Midbrain (tissue), 1 donor: ENCODE measurements around the gene LZIC.
"Not testable (repeated sequence)": the region's sequence is repeated elsewhere in the genome, so short reads cannot be mapped to it uniquely, and the experiment has no call there.

Source experiments
- DNase-seq: peaks from one replicate; lab custom pipeline; 2025; lab: John Stamatoyannopoulos, UW

Gene LZIC

DNA sequence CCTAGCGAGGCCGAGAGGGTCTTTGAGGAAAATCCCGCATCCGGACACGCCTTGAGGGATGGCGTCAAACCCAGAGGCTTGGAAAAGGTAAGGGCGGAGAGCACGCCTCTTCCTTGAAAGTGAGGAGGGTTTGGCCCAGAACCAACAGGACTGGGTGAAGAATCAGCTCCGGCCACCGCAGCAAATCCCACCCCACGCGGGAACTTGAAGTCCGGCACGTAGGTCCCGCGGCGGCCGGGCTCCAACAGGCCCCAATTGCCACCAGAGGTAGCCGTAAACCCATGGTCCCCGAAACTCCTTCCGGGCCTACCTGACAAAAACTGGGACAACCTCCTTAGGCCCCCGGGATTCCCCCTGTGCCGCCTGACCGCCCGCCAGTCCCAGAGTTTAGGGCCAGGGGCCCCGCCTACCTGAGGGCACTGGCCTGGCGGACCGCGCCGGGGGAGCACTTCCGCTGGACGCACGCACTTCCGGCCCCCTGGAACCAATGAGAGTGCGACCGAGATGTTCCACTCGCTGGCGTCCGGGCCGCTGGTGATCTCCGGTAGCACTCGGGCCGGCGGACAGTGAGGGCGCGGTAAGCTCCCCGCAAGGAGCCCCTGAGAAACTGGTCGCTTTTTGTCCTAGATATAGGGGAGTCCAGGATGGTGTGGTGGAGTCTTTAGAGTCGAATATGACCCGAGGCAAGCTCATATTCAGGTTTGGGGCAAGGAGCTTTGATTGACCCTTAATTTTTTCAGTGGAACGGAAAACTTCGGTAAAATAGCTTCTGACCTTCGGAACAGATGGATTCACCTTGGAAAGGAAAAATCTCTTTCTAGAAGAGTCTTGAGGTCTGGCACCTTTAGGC is at the start of gene LZIC, which contains the start of gene NMNAT1:
Gene LZIC (minus strand): TSS at position 453 of the 850 bp plus-strand sequence. CDS start 6,772 bp downstream, outside the sequence.
Gene NMNAT1 (plus strand): TSS at position 537 of the 850 bp plus-strand sequence. CDS start 28,599 bp downstream, outside the sequence.
- DNase-seq: peak; percentile 93

DNA sequence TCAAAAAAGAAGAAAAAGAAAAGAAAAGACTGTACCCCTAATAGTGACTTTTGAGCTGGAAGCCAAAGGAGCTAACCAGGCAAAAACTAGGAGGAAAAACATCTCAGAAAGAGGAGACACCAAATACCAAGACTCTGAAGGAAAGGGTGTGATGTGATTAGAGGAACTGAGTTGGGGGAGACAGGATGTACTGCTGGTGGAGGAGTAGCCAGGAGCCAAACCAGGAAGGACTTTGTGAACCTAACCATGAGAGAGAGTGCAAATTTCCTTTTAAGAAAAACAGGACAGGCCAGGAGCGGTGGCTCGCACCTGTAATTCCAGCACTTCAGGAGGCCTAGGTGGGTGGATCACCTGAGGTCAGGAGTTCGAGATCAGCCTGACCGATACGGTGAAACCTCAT is 49.7 kb upstream of the LZIC start:
- no peak for DNase-seq

DNA sequence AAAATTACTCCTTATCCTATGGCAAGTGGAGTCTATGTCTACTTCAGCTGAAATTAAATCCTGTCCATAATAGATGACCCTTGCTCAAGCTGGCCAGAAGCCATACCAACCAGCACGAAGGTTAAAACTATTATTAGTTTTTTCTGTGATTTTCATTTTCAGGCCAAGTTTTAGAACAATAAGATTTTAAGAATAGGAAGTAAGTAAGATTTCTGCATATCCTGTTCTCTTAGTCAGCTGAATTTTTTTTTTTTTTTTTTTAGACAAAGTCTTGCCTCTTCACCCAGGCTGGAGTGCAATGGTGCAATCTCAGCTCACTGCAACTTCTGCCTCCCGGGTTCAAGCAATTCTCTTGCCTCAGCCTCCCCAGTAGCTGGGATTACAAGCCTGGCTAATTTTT is 47.8 kb upstream of the LZIC start:
- no peak for DNase-seq

DNA sequence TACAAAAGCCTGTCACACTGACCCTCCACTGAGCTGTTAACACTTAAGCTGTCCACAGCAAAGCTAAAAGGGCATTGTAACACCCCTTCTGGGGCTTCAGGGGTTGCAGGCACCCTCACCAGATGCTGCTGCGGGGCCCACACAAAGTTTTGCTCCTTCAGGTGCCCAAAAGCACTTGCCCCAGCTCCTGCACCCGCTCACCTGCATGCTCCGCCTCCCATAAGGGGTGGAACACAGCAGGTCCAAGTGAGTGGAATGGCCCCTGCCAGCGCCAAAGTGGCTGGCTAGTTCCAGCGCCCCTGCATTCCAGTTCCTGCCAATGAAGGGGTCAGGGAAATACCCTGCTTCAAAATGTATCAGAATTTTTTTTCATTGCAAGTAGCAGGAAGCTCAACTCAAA is 46.6 kb upstream of the LZIC start:
- DNase-seq: no peak

DNA sequence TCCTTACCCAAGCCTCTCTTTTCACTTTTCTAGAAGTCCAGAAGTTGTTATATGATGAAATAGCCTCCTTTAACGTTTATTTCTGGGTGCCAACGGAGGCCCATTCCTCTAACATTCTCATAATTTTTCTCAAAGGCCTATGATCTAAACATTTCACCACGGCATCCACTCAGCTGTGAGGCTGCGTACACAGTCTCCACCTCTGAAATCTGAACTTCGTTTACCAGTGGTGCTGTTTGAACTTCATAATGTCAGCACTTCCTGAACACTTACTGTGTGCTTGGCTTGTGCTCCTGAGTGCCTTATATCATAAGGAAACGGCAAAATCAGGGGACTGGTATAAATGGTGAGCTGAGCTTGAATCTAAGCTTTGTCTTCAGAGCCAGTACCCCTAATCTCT is 41.8 kb upstream of the LZIC start:
- no peak for DNase-seq

DNA sequence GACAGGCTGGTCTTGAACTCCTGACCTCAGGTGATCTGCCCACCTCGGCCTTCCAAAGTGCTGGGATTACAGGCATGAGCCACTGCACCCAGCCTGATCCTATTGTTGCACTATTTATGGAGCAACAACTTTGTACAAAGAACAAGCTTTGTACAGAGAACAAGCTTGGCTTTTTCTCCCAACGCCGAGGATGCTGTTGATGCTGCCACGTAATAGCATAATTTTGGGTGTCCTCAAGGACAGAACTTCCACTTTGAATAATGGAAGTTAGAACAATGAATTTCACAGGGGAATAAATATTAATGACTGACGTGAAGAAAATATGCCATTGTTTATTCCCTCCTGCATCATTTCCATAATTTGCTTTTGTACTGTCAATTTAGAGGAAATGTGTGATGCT is 41.1 kb upstream of the LZIC start:
- peak; percentile 31 for DNase-seq

DNA sequence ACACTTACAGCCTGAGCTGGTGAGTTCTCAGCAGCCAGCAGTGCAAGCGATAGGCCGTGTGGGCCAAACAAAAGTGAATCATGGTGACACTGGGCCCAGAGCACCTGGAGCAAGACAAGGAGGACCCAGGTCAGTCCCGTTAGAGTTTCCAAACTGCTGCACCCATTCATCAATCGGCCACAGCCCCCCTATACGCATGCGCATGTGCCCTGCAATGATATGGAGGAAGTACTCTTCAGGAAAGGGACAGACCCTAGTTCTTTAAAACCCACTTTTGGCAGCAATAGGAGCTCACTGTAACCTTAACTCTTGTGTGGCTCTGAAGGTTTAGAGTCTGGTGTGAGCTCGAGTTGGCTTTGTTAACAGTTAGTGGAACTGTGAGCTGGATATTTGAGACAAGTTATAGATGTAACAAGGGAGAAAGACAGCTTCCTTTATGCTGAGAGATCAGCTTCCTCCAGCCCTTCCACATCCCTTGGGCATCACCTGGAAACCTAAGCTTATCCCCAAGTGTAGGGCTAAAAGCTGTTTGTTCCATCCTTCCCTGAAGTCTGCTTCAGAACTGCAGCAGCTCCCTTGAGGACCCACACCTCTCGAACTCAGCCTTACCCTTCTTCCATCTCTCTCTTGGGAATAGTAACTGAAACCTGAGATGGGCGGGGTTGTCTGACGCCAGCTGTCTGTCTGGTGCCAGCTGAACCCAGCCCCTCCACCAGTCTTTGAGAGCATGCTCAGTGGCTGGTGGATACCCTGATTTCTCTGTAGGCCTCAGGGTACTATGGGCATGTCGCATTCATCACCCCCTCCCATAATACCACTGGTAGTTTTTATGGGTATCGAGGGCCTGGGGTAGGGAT is 17.7 kb upstream of the LZIC start:
- DNase-seq: no peak

DNA sequence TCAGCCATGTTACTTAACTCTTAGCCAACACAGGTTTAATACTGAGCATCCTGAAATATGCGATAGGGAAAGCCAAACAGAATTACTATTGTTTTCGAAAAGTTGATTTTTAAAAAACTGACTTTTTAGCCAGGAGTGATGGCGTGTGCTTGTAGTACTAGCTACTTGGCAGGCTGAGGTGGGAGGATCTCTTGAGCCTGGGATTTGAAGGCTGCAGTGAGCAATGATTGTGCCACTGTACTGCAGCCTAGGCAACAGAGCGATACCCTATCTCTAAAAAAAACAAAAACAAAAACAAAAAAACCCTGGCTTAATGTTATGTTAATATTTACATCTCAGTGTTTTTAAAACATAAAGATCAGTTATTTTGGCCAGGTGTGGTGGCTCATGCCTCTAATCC is 16.8 kb upstream of the LZIC start:
- no peak for DNase-seq

DNA sequence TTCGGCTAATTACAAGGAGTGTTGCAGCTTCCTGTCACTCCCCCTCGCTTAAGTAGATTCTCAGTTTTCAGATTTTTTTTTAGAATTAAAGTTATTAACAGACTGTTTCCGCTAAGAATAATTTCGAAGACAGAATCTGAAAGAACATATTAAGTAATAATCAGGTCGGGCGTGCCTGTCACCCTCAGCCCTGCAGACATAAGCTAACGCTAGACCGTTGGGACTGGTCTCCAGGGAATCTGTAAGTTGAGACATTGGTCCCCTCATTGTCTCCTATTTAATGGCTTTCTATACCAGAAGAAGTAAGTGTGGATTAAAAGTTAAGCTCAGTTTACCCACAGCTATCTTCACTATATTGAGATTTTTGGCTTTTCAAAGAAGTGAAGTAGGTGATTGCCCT is 14.5 kb upstream of the LZIC start:
- no peak for DNase-seq

DNA sequence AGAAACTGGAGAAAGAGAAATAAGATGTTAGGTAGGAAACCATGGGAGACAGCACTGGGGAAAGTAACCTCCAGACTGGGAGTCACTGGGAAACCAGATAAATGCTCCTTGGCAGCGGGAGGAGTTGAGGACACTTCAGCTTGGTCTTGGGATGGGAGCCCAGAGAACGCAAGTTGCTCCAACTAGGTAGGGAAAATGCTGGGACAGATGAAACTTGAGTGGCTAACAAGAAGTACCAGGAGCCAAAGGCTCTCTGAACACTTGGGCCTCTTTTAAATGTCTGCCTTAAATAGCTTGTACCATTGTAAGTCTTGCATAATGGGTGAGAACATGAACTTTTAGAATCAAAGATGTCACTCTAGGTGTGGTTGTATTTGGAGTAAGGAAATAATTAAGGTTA is 3.1 kb upstream of the LZIC start:
- DNase-seq: no peak

DNA sequence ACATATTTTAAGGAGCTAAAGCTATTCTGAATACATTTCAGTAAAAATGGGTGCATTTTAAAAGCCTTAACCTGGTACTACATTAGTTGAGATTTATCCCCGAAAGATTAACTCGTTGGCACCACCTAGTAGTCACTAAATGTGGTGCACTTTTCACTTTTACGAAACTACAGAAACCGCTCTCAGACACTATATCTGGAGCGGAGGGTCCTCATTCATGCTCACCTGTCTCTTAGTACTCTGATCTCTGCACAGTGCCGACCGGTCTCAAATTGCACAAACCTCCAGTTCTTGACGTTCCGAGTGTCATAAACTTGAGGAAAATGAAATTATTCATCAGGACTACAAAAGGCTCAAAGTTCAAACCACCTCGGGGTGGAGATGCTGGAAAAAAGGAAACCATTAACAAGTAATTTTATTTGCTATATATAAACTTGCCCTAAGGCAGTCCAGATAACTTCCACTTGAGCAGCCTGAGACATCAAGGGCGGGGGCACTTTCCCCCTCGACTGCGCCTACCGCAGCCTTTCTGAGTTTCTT is 722 bp downstream of the LZIC start:
- DNase-seq: peak; percentile 9

DNA sequence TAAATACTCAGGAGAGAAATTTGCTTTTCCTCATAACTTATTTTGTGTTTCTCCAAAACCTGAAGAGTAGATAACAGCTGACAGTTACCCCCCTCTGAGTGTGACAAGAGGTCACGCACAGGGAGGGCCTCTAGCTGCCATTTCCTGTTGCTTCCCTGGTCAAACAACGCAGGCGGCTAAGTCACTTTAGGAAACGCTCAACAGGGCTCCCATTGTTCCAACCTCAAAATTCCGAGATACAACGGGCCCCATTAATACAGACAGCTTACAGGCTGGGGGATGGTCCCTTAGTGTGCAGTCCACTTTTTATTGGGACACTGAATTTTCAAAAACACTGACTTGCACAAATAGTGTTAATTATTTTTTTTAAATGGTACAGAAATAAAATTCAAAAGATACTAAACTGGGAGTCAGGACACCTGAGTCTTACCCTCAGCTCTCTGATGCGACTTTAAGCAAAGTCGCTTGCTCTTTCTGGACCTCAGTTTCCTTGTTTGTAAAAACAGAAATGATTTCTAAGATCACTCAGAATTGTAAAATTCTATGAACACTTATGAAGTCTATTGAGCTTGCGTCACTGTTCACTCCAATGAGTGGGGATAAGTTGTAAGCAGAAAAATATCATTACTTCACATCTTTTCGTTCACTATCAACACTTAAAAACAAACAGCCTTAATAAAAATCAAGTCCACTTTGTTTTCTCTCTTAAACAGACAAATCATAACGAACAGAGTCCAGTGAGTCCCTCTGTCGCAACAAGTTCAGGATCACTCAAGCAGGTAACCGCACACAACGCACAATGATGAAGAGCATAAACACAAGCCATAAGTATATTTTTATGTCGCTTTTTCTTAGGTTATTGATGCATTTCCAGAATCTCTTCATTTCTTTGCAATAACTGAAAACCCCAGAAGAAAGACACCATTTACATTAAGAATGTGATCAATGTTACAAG is 13.5 kb downstream of the LZIC start:
- peak; percentile 83 for DNase-seq

DNA sequence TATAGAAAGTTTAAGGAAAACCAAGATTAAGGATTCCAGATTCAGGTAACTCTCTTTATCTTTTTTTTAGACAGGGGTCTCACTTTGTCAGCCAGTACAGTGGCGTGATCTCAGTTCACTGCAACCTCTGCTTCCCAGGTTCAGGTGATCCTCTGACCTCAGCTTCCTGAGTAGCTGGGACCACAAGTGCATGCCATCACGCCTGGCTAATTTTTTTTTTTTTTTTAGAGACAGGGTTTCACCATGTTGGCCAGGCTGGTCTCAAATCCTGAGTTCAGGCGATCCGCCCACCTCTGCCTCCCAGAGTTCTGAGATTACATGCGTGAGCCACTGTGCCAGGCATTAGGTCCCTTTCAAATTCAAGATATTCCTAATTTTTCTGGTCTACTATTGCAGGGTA is 15.9 kb downstream of the LZIC start:
- no peak for DNase-seq

DNA sequence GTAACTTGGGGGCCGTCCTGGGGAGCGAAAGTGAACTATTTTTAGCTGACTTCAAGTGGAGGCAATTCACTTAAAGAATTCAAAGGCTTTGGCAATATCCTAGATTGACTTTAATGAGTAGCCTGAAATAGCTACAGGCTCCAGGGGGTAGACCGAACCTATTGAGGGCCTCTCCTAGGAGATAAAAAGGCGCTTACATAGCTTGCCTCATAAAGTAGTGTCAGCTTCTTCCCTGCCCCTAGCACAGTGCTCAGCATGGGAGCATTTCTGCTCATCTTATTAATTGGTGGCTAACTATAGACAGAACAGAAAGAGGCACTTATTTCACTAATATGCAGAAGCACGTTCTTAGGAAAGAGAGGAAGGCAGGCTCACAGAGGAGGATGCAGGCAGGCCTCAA is 20.8 kb downstream of the LZIC start:
- no peak for DNase-seq

DNA sequence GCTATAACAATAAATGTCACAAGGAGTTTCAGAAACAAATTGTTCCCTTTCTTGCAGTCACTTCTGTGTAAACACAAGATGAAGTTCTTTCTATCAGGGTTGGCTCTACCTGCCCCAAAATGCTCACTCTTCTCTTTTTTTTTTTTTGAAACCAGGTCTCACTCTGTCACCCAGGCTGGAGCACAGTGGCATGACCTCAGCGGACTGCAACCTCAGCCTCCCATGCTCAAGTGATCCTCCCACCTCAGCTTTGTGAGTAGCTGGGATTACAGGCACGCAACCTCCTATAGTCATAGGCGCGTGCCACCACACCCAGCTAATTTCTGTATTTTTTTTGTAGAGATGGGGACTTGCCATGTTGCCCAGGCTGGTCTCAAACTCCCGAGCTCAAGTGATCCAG is 22.6 kb downstream of the LZIC start:
- no peak for DNase-seq

DNA sequence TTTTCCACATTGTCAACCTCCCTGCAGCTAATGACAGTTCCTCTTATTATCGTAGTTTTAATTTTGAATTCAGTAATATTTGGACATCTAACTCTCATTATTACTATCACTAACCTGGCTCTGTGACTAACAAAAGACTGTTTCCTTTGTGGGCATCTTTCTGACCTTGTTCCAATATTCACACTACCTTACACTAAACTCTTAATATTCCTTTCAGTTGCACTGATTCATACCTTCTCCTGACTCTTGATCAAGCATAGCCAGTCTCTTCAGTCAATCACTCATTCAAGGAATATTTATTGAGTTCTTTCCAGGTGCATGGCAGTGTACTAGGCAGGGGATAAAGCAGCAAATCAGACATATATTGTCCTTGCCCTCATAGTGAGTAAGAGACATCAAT is 25.3 kb downstream of the LZIC start:
- no peak for DNase-seq

DNA sequence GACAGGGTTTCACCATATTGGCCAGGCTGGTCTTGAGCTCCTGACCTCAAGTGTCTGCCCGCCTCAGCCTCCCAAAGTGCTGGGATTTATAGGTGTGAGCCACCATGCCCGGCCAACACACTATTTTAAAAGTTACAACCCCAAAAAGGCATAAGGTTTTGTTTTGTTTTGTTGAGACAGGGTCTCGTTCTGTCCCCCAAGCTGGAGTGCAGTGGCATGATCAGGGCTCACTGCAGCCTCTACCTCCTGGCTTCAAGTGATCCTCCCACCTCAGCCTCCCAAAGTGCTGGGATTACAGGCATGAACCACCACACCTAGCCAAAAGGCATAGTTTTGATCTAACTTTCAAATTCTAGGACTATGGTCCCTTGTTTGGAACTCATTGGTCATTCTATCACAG is 25.7 kb downstream of the LZIC start:
- DNase-seq: not testable (repeated sequence)

DNA sequence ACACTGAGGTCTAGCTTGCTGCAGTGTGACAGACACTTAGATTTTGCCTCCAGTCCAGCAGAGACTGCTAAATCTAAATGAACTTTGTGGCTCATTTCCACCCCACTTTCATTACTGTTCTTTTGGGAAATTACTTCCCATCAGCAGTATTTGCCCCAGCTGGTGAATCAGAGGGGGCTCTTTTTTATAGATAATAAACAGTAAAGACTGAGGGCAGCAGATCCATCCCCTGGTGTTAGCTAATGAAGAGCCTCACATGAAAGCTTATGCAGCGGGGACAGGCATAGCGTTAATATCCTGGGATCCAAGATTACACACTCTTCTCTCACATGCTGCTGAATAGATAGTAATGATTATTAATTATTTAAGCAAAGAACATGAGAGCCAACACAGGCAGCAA is 26.7 kb downstream of the LZIC start:
- no peak for DNase-seq

DNA sequence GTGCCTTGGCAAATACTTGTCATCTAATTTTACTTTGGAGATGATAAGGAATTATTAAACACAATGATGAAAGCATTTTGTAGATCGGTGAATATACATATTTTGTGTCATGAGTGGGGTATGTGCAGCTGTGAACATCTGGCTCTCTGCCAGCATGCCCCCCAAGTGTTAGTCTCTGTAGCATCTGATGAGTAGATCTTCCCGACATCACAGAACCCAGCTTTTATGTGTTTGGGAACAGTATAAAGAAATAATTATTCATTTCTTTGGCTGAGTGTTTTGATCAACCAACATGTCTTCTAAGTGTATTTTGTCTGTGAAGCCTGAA is 28.6 kb downstream of the LZIC start:
- DNase-seq: no peak

DNA sequence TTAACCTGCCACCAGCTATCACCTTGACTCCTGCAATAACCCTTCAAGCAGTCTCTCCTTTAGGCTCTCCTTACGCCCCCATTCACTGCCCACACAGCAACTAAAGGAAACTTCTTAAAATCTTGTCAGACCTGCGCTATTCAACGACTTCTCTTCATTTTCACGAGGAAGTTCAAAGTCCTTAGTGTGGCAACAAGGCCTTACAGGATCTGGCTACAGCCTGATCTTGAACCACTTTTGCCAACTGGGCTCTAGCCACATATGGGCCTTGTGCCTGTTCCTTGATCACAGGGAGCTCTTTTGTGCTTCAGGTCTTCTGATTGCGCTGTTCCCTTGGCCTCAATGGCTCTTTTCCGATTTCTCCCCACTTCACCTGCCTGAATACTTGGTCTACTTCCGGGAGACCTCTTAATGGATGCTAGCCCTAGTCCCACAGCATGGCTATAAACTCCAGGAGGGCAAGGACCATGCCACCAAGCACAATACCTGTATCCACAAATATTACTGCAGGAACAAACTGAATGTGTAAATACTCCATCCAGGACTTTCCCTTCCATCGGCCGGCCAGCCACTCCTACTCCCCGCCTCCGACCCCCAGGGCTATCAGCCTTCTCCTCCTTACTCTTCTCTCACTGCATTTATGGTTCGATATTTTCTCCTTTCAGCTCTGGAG is 30.8 kb downstream of the LZIC start:
- DNase-seq: no peak
